Pancreas (tissue), 10 donors: Measurements from ENCODE around the gene PKIB. TPM values are rescaled to one million over a fixed set of nuclear protein-coding genes. Genes with fewer than 3 reads are reported as not detected.
A peak's percentile ranks its signal among the peaks of the same experiment; 100 is the strongest.

Experiments used
- ATAC-seq, 4 donors: fragments of 200-7000 bp; cut with Tn5 transposase; one replicate each; pipeline versions ENCODE4 v1.8.0 to v1.9.1; 2020; ENCODE audit warnings: mild to moderate bottlenecking in 4 of 4, moderate library complexity in 4 of 4
- DNase-seq, 6 donors: peaks; one replicate each; pipeline ENCODE4 v3.0.0-alpha.2; 2020
- FAIRE-seq: peaks from 2 replicates; lab custom pipeline; 2012; peaks lifted over from hg19 to GRCh38; lab: Jason Lieb, UNC
- H3K27ac ChIP-seq, 4 donors: fragments of 200-600 bp; sonication (generic); 1 replicate in 3 of 4; 2 replicates in 1 of 4; pipeline versions ENCODE4 v1.5.0 to v1.8.0; 2020
- H3K27me3 ChIP-seq, 4 donors: fragments of 200-600 bp; one replicate each; pipeline ENCODE4 v1.8.0; 2021
- H3K36me3 ChIP-seq, 3 donors: fragments of 200-600 bp; sonication (generic) in 1 of 3; one replicate each; pipeline versions ENCODE4 v1.5.0 to v1.8.0; 2020 to 2021
- H3K4me1 ChIP-seq, 3 donors: fragments of 200-600 bp; one replicate each; pipeline ENCODE4 v1.8.0; 2021
- H3K4me3 ChIP-seq, 4 donors: fragments of 200-600 bp; sonication (generic) in 2 of 4; one replicate each; pipeline versions ENCODE4 v1.5.0 to v1.8.0; 2020 to 2021
- H3K9me3 ChIP-seq, 4 donors: fragments of 200-600 bp; one replicate each; pipeline ENCODE4 v1.8.0; 2021
- WGBS, 2 donors: extraction: QIAGEN DNeasy Blood & Tissue Kit; methylation state at CpG; one replicate each; pipeline ENCODE4 v1.1.7; 2013; 5-methylcytosine and 5-hydroxymethylcytosine counted together
- intact Hi-C, 3 donors: fragments of 100-400 bp; cut with DNase I; formaldehyde crosslinking; loops; one replicate each; pipeline versions ENCODE4 v1.11.1 to v1.14.2; 2022
- polyA plus RNA-seq, 2 donors: library from polyadenylated mRNA; stranded (reverse); fragments of 200-250 nt; gene quantifications; one replicate each; pipeline ENCODE4 v1.2.3, GENCODE V29; 2013
- total RNA-seq, 6 donors: library from RNA; stranded (reverse); fragmentation: NEBNext Ultra II Directional in 4 of 6; extraction: Animal tissue kit (Norgen Biotek cat#: 25700) in 4 of 6; gene quantifications; one replicate each; pipeline versions ENCODE4 v1.2.1 to v1.2.4, GENCODE V29; 2021 to 2023
- TF ChIP-seq, protein P1 (sequence below), 4 donors: fragments of 200-600 bp; sonication (generic) in 3 of 4; IDR thresholded peaks; one replicate each; pipeline versions ENCODE4 v1.5.0 to v1.8.0; 2021; ENCODE audit warnings: antibody characterized with exemption in 4 of 4
- donor health status: healthy with polysubstance abuse.
- donor health status: DM: no; HTN: no; CAD: no; lungs with moderate emphysema.
- donor health status: DM: no; HTN: no; CAD: no.
- donor health status: control.
- donor health status: control.
- donor health status: Bipolar disorder and iron deficiency.
- donor health status: DM: yes; HTN: yes; CAD: no.
- donor health status: DM: no; HTN: no; CAD: no.
- donor health status: DM: no; HTN: no; CAD: no.
- donor health status: DM: yes; HTN: yes; CAD: no.

The PKIB gene
- total and polyA plus RNA-seq, 8 donors, result 1.2 to 21.1 (median 5.4) TPM

DNA sequence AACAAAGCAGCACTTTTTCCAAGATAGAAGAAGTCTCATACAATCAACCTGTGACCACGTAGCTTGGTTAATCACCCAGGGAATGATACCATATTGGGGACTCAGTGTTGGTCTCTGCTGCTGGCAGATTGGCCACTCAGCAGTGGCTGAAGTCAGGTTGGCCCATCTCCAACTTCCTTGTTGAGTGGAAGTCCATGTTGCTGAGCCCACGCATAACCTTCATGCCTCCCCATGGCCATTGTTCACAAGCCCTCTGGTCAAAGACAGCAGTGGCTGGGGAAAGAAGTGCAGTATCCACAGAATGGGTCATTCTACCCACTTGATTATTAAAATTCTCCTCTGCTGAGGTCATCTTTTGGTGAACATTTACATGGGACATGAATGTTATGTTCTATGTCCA, 38.5 kb downstream of the PKIB start:
- H3K4me3 ChIP-seq, result no peak overlapping the region
- intact Hi-C loops, result no loop called here
- no peaks in the 10 kb centered on the region for H3K27me3 ChIP-seq
- WGBS, 2 donors, result 93 to 98% methylated on average over 2 of the region's 2 CpGs
- ATAC-seq, result no peak
- H3K4me1 ChIP-seq, result no peaks in the 10 kb centered on the region
- no peaks in the 10 kb centered on the region for H3K9me3 ChIP-seq
- FAIRE-seq, result no peak
- no peak overlapping the region for H3K27ac ChIP-seq
- TF ChIP-seq, protein P1, sequence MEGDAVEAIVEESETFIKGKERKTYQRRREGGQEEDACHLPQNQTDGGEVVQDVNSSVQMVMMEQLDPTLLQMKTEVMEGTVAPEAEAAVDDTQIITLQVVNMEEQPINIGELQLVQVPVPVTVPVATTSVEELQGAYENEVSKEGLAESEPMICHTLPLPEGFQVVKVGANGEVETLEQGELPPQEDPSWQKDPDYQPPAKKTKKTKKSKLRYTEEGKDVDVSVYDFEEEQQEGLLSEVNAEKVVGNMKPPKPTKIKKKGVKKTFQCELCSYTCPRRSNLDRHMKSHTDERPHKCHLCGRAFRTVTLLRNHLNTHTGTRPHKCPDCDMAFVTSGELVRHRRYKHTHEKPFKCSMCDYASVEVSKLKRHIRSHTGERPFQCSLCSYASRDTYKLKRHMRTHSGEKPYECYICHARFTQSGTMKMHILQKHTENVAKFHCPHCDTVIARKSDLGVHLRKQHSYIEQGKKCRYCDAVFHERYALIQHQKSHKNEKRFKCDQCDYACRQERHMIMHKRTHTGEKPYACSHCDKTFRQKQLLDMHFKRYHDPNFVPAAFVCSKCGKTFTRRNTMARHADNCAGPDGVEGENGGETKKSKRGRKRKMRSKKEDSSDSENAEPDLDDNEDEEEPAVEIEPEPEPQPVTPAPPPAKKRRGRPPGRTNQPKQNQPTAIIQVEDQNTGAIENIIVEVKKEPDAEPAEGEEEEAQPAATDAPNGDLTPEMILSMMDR (IDR thresholded peaks at IDR 0.05), result no peak
- DNase-seq, result no peak
- H3K36me3 ChIP-seq, result no peaks in the 10 kb centered on the region

DNA sequence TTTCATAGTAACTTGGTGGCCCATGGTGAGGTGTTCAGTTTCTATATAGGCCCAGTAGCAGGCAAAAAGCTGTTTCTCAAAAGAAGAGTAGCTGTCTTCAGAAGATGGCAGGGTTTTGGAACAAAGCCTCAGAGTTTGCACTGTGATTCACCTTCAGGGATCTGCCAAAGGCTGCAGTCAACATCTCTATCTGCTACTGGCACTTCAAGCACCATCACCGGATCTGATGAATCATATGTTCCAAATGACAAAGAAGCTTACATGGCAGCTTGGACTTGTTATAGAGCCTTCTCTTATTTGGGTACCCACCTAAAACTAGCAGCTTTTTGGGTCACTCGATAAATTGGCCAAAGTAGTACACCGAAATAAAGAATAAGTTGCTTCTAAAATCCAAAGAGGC, 39.5 kb downstream of the PKIB start:
- TF ChIP-seq, protein P1 (IDR thresholded peaks at IDR 0.05), result no peak
- H3K27me3 ChIP-seq, result no peaks in the 10 kb centered on the region
- no peaks in the 10 kb centered on the region for H3K4me1 ChIP-seq
- no peak for ATAC-seq
- FAIRE-seq, result no peak
- H3K27ac ChIP-seq, result no peak overlapping the region
- no peaks in the 10 kb centered on the region for H3K9me3 ChIP-seq
- no peaks in the 10 kb centered on the region for H3K36me3 ChIP-seq
- no peak for DNase-seq
- WGBS, 2 donors, result 96% methylated on average over 3 of the region's 3 CpGs
- intact Hi-C loops, result no loop called here
- H3K4me3 ChIP-seq, result no peak overlapping the region

GRCh38 chr6:122650403-122650802, 40.2 kb downstream of the PKIB start:
- H3K27me3 ChIP-seq, result no peaks in the 10 kb centered on the region
- H3K36me3 ChIP-seq, result no peaks in the 10 kb centered on the region
- no peak overlapping the region for H3K27ac ChIP-seq
- H3K4me1 ChIP-seq, result no peaks in the 10 kb centered on the region
- no peaks in the 10 kb centered on the region for H3K9me3 ChIP-seq
- intact Hi-C loops, result no loop called here
- FAIRE-seq (no peak), ATAC-seq (no peak), DNase-seq (no peak)
- H3K4me3 ChIP-seq, result no peak overlapping the region
- TF ChIP-seq, protein P1 (IDR thresholded peaks at IDR 0.05), result no peak

GRCh38 chr6:122651031-122651430, 40.8 kb downstream of the PKIB start:
- intact Hi-C loops, result no loop called here
- no peaks in the 10 kb centered on the region for H3K27me3 ChIP-seq
- WGBS, 2 donors, result 85% methylated on average over 3 of the region's 3 CpGs

DNA sequence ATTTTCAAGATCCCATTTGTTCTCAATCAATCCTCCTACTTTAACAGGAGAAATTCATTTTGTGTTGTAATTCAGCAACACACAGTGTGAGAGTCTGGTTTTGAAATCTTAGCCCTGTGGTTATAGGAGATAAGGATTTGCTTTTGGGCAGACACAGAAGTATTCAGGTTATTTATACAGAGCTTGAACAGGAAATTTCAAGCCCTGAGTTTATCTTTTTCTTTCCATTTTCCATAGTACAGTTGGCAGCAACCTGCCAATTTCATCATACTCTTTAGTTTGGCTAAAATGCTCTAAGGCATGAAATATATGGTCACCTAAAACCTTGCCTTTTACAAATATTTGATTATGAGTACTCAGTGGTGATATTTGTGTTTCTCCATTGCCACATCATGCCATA, 41.4 kb downstream of the PKIB start:
- Histone ChIP-seq H3K4me1 (no peaks in the 10 kb centered on the region), H3K27me3 (no peaks in the 10 kb centered on the region), H3K27ac (no peak overlapping the region), H3K4me3 (no peak overlapping the region), H3K36me3 (no peaks in the 10 kb centered on the region), H3K9me3 (no peaks in the 10 kb centered on the region)
- TF ChIP-seq, protein P1 (IDR thresholded peaks at IDR 0.05), result no peak
- no peak for FAIRE-seq
- peak in 1 of 4 donors; percentile 28 for ATAC-seq
- DNase-seq, result no peak
- intact Hi-C loops, result no loop called here

More at GRCh38 chr6:122651031-122651430, 40.8 kb downstream of the PKIB start:
- H3K9me3 ChIP-seq, result no peaks in the 10 kb centered on the region
- TF ChIP-seq, protein P1 (IDR thresholded peaks at IDR 0.05), result no peak
- no peak for ATAC-seq
- DNase-seq, result no peak
- H3K4me1 ChIP-seq, result no peaks in the 10 kb centered on the region
- no peak overlapping the region for H3K27ac ChIP-seq
- H3K36me3 ChIP-seq, result no peaks in the 10 kb centered on the region
- FAIRE-seq, result no peak
- H3K4me3 ChIP-seq, result no peak overlapping the region
